GM12891 (cell line): Measurements from ENCODE around the gene SBK1.

ENCODE experiments used
- POLR2A ChIP-seq: IDR thresholded peaks from 2 replicates; pipeline ENCODE4 v1.6.1; 2011; ENCODE audit warnings: low read depth, low read length, control low read depth
- POLR2AphosphoS5 ChIP-seq: IDR thresholded peaks from 2 replicates; pipeline ENCODE4 v1.6.1; 2011; ENCODE audit warnings: low read depth, low read length, control low read depth
- TAF1 ChIP-seq: IDR thresholded peaks from 2 replicates; pipeline ENCODE4 v1.6.1; 2011; ENCODE audit warnings: low read depth, low read length, control low read depth

DNA sequence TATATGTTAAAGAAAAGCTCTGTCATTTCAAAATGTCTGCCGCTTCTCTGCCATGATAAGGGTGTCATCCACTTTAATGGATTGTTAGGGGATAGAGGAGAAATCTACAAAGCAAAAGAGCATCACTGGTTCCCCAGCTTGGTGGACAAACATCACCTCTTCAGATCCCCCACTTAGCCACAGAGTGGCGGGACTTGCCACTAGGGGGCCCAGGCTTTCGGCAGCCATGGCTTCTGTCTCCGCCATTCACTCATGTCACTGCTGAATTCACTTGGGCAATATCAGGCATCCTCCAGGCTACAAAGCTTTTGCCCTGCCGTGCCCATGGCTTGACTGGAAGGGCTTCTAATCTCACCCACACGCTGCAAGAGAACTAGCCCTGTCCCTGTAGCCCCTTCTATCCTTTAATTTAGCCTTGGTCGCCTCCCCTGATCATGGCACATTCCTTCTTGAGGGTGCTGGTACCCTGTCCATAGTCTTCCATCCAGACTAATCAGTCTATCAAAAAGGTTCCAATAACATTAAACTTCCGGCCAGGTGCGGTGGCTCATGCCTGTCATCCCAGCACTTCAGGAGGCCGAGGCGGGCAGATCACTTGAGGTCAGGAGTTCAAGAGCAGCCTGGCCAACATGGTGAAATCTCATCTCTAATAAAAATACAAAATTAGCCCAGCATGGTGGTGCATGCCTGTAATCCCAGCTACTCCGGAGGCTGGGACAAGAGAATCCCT, 34.7 kb downstream of the SBK1 start:
- TF ChIP-seq POLR2A (no peak), POLR2AphosphoS5 (no peak), TAF1 (no peak)
